ENCODE measurements around the gene TNFSF9. TPM values are rescaled to one million over a fixed set of nuclear protein-coding genes. Genes with fewer than 3 reads are reported as not detected.

TNFSF9 gene
- total RNA-seq, 1 donor from 2014 or later: 0.28 TPM

DNA sequence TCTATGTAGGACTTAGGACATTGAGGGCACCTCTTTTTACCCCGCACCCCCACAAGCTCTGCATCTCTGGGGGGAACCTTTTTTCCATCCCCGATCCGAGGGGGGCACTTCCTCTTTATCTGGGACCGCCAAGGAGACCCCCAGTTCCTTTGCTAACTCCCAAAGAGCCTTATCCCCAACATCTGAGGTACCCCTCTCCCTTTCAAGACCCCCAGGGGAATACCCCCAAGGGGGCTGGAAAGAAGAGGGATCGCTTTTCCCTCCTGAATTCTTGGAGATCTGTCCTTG, 1.1 kb downstream of the TNFSF9 start:
- Histone ChIP-seq H3K4me1 (peaks cover 9% of the 10 kb centered on the region), H4K20me1 (ENCODE audit: low read depth) (peaks cover 11% of the 10 kb centered on the region), H3K79me2 (ENCODE audit: low read depth) (no peaks in the 10 kb centered on the region), H3K4me3 (no peak overlapping the region), H3K36me3 (no peaks in the 10 kb centered on the region), H3K9me3 (ENCODE audit: low read depth) (no peaks in the 10 kb centered on the region), H3K27ac (no peak overlapping the region), H3F3A (ENCODE audit: low read depth) (peaks cover 21% of the 10 kb centered on the region), H2AFZ (replicated peaks) (no peak overlapping the region), H3K27me3 (peaks cover 76% of the 10 kb centered on the region), H3K4me2 (no peak overlapping the region), H3K9ac (no peak overlapping the region)
- TF ChIP-seq, protein P1, sequence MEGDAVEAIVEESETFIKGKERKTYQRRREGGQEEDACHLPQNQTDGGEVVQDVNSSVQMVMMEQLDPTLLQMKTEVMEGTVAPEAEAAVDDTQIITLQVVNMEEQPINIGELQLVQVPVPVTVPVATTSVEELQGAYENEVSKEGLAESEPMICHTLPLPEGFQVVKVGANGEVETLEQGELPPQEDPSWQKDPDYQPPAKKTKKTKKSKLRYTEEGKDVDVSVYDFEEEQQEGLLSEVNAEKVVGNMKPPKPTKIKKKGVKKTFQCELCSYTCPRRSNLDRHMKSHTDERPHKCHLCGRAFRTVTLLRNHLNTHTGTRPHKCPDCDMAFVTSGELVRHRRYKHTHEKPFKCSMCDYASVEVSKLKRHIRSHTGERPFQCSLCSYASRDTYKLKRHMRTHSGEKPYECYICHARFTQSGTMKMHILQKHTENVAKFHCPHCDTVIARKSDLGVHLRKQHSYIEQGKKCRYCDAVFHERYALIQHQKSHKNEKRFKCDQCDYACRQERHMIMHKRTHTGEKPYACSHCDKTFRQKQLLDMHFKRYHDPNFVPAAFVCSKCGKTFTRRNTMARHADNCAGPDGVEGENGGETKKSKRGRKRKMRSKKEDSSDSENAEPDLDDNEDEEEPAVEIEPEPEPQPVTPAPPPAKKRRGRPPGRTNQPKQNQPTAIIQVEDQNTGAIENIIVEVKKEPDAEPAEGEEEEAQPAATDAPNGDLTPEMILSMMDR (IDR thresholded peaks at IDR 0.05): no peak
- TF ChIP-seq EZH2 (IDR thresholded peaks at IDR 0.05): peak; percentile 37
- peak; percentile 67 for TF ChIP-seq EZH2phosphoT487 (IDR thresholded peaks at IDR 0.05)
- Mint-ChIP-seq H3K4me1 (peaks cover 25% of the 10 kb centered on the region), H3K36me3 (peaks cover 2% of the 10 kb centered on the region), H3K27ac (no peak overlapping the region), H3K27me3 (ENCODE audit: insufficient read depth, low read depth) (peaks cover 56% of the 10 kb centered on the region), H3K9me3 (peaks cover 2% of the 10 kb centered on the region), H3K4me3 (peak overlapping the region; percentile 25)
- DNase-seq (ENCODE audit: low spot score): no peak

GRCh38 chr19:6532244-6532999, 1.6 kb downstream of the TNFSF9 start:
- Histone ChIP-seq H3K9ac (no peak overlapping the region), H3K9me3 (ENCODE audit: low read depth) (peaks cover under 1% of the 10 kb centered on the region), H3K4me2 (peak overlapping the region; percentile 57), H3K4me1 (peaks cover 9% of the 10 kb centered on the region), H3K27ac (no peak overlapping the region), H3K79me2 (ENCODE audit: low read depth) (no peaks in the 10 kb centered on the region), H3K36me3 (no peaks in the 10 kb centered on the region), H3K4me3 (peak overlapping the region; percentile 30), H4K20me1 (ENCODE audit: low read depth) (peaks cover 11% of the 10 kb centered on the region), H3F3A (ENCODE audit: low read depth) (peaks cover 21% of the 10 kb centered on the region), H2AFZ (replicated peaks) (no peak overlapping the region), H3K27me3 (peaks cover 76% of the 10 kb centered on the region)
- no peak for DNase-seq (ENCODE audit: low spot score)
- Mint-ChIP-seq H3K9me3 (peaks cover 2% of the 10 kb centered on the region), H3K27me3 (ENCODE audit: insufficient read depth, low read depth) (peaks cover 60% of the 10 kb centered on the region), H3K4me1 (peaks cover 25% of the 10 kb centered on the region), H3K36me3 (peaks cover 2% of the 10 kb centered on the region), H3K4me3 (peak overlapping the region; percentile 39), H3K27ac (no peak overlapping the region)
- TF ChIP-seq, protein P1 (IDR thresholded peaks at IDR 0.05): no peak
- no peak for TF ChIP-seq EZH2 (IDR thresholded peaks at IDR 0.05)
- TF ChIP-seq EZH2phosphoT487 (IDR thresholded peaks at IDR 0.05): peak; percentile 39

DNA sequence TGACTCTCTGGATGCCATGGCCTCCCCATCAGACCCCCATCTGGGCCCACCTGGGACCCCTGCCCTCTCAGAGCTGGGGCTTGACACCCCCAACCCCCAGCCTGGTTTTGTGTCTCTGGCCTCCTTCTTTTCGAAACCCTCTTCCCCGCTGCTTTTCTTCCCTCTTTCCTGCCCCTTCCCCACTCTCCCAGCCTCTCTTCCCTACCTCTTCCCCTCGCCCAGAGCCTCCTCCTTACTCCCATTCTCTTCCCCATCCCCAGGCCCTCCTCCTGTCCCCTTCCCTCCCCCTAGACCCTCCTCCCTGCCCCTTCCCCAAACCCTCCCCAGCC, 2.1 kb downstream of the TNFSF9 start:
- Histone ChIP-seq H4K20me1 (ENCODE audit: low read depth) (peaks cover 11% of the 10 kb centered on the region), H3F3A (ENCODE audit: low read depth) (peaks cover 21% of the 10 kb centered on the region), H3K27me3 (peaks cover 76% of the 10 kb centered on the region), H3K79me2 (ENCODE audit: low read depth) (no peaks in the 10 kb centered on the region), H3K27ac (no peak overlapping the region), H3K9ac (no peak overlapping the region), H3K4me2 (peak overlapping the region; percentile 57), H3K9me3 (ENCODE audit: low read depth) (peaks cover 5% of the 10 kb centered on the region), H3K4me3 (peak overlapping the region; percentile 30), H3K4me1 (peaks cover 9% of the 10 kb centered on the region), H2AFZ (replicated peaks) (no peak overlapping the region), H3K36me3 (no peaks in the 10 kb centered on the region)
- H3K27ac Mint-ChIP-seq: no peak overlapping the region
- H3K27me3 Mint-ChIP-seq (ENCODE audit: insufficient read depth, low read depth): peaks cover 64% of the 10 kb centered on the region
- peak overlapping the region; percentile 39 for H3K4me3 Mint-ChIP-seq
- TF ChIP-seq, protein P1 (IDR thresholded peaks at IDR 0.05): no peak
- TF ChIP-seq EZH2 (IDR thresholded peaks at IDR 0.05): no peak
- no peak for TF ChIP-seq EZH2phosphoT487 (IDR thresholded peaks at IDR 0.05)
- DNase-seq (ENCODE audit: low spot score): no peak
- peaks cover 2% of the 10 kb centered on the region for H3K36me3 Mint-ChIP-seq
- H3K4me1 Mint-ChIP-seq: peaks cover 25% of the 10 kb centered on the region
- peaks cover 2% of the 10 kb centered on the region for H3K9me3 Mint-ChIP-seq
